Stimulated activated naive CD8-positive, alpha-beta T cell treated with anti-CD3 and anti-CD28 coated beads, Interleukin-15, Interleukin-2, amounts not matched to agents 100 U/mL and 50 U/mL, for 24 hours (primary cell): ENCODE results near the gene TMEM217.
A peak's percentile ranks its signal among the peaks of the same experiment; 100 is the strongest.
"Not testable (repeated sequence)": the region's sequence is repeated elsewhere in the genome, so short reads cannot be mapped to it uniquely, and the experiment has no call there.

Source experiments
- ATAC-seq: fragments of 150-1000 bp; cut with Tn5 transposase; one replicate; pipeline ENCODE4 v1.10.0; 2021
- DNase-seq: peaks from one replicate; pipeline ENCODE4 v3.0.0; 2021

The TMEM217 gene

DNA sequence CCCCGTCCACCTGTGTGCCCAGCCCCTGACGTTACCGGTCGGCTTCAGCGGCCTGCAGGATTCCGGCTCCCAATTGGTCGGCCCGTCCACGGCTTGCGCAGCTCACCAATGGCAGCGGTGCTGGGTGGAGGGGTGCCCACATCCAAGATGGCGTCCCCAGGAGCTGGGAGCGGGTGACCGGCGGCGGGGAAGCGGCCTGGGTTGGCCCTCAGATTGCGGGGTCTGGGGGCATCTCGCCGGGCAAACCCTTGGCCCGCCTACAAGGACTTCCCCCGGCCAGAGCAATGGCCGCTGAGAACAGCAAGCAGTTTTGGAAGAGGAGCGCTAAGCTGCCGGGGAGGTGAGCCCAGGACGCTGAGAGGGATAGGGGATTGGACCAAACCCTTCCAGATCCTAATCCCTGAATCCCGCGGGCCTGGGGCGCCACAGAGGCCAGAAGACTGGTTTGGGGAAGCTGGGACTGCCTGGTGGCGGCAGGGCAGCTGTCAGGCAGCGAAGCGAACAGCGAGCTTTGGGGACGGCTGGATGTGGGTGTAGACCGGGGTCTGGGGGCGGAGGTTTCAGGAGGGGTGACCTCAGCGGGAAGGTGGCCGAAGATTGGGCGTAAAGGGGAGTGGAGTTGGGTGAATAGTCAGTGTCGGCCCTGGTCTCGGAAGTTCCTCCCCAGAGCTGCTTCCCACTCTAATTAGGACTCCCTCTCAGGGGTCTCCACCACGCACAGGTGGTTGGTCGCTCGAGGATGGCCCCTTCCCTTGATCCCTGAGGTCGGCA lies at the start of gene TMEM217, which contains the start of gene TBC1D22B:
Gene TMEM217, minus strand, starts transcription at position 511 of the 771 bp plus-strand sequence. CDS start 39,114 bp downstream, outside the sequence.
Gene TBC1D22B, plus strand, starts transcription at position 139 of the 771 bp plus-strand sequence. Its CDS starts 146 bp downstream, at position 285.
- DNase-seq (peak; percentile 96), ATAC-seq (peak; percentile 100)

DNA sequence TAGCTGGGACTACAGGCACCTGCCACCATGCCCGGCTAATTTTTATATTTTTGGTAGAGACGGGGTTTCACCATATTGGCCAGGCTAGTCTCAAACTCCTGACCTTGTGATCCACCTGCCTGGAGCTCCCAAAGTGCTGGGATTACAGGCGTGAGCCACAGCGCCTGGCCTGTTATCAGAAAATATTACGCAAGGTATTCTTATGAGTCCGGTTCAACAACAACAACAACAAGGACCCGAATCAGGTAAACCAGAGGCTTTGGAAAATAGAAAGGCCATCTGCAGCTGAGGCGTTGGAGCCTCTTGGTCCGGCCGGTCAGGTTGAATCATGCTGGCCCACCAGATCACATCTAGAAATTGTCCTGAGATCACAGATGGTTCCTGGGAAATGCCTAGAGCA lies 49.5 kb upstream of the TMEM217 start:
- DNase-seq, ATAC-seq: not testable (repeated sequence)

DNA sequence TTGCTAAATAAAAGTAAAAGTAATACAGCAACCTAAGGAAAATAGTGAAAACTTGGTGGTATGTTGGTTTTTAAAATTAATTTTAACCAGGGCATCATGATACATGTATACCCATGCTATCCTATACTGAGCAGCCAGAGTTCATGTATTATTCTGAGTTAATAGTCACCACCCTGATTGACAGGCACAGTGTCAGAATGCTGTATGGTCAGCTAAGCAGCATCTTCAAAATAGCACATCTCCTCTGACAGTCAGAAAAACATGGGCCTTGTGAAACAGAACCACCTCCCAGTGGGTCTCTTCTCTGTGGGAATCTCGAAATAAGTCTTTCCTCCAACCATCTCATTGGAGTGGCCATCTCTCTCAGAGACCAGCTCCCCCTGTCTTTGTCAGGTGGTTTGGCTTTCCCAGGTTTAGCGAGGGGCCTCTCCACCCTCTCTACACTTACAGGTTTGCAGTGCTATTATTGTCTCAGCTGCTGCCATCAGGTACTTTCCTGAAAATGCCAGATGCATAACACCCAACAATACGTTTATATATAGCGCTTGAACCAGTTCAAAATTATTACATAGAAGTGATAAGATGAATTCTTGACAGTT lies 48.8 kb upstream of the TMEM217 start:
- DNase-seq (no peak), ATAC-seq (no peak)

DNA sequence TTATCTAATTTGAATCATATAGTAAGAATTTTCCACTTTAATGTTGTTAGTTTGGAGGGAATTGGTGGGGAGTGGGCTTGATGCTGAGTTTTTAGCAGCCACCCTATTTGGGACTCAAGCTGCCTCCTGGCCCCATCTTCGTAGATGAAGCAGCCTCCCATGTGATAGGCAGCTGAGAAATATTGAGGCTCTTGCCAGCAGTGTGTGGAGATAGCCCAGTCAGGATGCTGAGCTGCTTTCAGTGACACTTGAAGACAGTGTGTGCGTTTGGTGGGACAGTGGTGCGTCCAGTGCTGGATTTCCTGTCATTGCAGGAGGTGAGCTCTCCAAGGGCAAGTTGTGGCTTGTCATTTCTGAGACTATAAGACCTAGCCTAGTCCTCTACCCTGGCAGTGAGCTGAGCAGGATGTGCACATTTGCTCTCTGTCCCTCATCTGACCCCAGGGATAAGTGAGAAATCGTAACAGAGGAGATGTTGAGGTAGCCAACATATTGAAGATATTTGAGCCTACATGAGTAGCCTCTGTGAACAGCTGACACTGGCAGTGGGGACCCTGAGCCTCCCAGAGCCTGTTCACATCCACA lies 48.0 kb upstream of the TMEM217 start:
- DNase-seq = no peak
- no peak for ATAC-seq

DNA sequence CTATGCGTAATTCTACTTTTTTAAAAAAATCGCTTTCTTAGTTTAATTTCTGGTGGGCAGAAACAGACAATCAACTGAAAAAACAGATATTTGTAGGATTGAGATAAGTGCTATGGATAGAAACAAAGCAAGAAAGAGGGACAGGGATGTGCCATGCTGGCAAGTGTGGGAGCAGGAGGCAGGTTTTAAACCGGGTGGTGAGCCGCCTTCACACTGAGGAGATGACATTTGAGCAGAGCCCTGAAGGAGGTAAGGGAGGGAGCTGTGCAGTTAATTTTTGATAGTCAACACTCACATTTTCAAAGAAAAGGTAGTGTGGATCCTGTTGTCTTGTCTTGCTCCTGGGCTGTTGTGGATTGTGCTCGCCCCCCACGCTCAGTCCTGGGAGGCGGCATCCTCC lies 46.8 kb upstream of the TMEM217 start:
- DNase-seq (no peak), ATAC-seq (no peak)

DNA sequence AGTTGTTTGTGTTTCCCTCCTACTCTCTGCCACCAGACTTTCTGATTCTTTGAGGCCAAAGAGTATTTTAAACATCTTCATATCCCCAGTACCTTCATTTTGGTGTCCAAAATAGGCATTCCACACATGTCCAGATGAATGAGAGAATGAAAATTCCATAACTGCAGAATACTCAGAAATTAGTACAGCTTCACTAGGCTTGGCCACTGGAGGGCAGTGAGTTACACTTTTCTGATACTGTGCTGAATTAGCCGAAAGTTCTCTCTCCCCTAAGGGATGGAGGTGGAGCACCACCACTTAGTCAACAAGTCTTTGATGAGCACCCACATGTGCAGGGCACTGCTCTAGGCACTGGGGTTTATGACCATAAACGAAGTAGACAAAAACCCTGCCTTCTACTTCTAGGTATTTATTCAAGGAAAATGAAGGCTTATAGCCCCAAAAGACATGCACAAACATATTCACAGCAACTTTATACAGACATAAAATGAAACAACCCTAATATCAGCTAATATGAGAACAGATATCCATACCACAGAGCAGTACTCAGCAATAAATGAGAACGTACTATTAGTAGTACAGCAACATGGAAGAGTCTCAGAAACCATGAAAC lies 46.1 kb upstream of the TMEM217 start:
- peak; percentile 5 for DNase-seq
- ATAC-seq = peak; percentile 46

DNA sequence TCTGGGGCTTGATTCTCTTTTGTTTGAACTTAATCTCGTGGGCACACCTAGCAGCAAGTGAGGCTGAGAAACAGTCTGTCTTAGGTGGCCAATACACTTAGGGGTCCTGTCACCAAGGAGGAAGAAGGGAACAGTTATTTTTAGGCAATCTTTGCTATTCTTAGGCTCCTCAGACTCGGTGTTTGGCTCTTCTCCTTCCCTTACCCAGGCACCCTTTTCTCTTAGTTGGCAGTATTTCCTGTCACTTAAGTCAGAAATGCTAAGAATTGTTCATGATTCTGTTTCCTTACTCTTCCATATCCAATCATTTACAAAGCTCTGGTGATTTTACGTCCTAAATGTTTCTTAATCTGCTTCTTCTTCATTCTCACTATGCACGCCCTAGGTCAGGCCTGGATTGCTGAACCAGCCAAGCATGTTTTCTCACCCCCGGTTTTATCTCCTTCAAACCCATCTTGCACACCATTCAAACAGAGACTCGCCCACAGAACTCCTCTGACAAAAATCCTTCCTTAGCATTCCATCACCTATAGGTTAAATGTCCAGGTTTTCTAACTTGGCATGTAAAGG lies 45.2 kb upstream of the TMEM217 start:
- no peak for ATAC-seq
- DNase-seq = no peak

DNA sequence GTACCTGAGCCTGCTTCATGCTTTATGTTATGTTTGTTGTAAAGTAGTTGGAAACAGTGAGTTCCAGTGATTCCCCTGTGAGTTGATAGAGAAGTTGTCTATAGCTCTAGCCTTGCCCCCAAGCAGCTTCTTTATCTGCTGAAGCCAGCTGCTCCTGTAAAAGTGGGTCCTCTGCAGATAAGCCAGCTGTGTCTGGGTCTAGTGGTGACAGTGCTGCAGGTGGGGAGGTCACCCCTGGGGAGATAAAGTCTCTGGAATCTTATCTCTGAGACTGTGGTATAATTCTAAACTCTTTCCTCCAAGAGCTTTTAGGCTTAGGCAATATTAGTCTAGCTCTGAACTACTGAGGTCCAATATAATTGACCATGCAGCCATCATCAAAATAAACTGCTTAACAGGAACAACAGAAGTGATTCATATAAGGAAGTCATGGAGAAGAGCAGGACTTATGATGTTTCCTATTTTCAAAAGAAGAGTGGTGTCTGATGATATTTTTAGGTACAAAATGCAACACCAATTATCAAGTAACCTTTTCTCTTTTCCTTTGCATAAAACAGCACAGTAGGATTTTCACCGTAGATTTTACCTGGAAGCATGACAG lies 44.2 kb upstream of the TMEM217 start:
- ATAC-seq (no peak), DNase-seq (no peak)

DNA sequence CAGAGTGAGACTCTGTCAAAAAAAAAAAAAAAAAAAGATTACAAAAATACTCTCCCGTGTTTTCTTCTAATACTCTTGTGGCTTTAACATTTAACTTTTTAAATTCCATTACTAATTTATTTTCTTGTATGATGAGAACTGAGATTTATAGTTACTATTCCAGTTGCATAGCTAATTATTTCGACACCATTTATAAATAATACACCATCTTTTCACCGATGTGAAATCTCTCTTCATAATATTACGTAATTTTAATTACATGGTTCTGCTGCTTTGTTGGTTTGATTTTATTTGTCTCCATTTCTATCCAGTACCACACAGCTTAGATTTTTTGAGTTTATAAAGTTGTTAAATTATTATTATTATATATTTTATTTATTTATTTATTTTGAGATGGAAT lies 42.0 kb upstream of the TMEM217 start:
- ATAC-seq (no peak), DNase-seq (no peak)

DNA sequence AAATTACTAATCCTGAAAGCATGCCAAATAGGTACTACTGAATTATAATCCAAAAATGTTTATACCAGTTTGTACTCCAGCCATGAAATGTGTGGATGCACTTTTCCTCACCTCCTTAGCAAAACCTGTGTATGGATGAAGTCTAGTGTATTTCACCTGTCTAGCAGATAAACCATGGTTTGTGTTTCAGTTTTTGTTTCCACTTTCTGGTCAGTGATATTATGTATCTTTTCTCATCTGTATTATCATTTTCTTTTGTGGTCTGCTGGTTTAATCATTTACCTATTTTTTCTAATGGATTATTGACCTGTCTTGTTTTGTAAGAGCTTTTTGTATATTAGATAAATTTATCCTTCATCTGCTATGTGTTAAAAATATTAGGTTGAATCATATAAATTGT lies 41.0 kb upstream of the TMEM217 start:
- ATAC-seq (no peak), DNase-seq (no peak)

DNA sequence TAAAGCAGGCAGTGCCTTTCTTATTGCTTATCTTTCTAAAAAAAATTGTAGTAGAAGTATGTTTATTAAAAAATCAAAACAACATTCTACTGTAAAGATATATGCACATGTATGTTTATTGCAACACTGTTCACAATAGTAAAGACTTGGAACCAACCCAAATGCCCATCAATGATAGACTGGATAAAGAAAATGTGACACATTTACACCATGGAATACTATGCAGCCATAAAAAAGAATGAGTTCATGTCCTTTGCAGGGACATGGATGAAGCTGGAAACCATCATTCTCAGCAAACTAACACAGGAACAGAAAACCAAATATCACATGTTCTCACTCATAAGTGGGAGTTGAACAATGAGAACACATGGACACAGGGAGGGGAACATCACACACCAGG lies 39.7 kb upstream of the TMEM217 start:
- DNase-seq, ATAC-seq: not testable (repeated sequence)

DNA sequence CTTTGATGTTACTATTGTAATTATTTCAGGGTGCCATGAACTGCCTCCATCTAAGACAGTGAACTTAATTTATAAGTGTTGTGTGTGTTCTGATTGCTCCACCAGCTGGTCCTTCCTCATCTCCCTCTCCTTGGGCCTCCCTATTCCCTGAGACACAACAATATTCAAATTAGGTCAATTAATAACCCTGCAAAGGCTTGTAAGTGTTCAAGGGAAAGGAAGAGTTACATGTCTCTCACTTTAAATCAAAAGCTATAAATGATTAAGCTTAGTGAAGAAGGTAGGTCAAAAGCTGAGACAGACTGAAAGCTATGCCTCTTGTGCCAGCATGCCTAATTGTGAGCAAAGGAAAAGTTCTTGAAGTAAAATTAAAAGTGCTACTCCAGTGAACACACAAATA lies 35.5 kb upstream of the TMEM217 start:
- no peak for DNase-seq
- ATAC-seq = no peak

DNA sequence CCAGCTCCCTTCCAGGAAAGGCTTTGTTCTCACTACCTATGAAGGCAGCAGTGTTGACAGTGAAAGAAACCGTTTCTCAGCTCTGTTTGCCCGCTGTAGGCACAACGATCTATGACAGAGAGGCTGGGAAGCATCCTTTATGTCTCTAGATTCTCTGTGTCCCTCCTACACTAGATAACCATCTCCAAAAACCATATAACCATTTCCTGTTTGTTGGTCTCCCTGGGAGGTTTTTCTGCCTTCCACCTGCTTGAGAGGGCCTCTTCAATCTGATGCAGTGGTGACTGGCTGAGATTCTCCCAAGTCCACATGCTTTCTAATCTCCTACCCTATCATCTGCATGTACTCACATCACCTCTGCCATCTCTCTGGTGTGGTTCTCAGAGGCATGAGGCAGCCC lies 32.0 kb upstream of the TMEM217 start:
- ATAC-seq (peak; percentile 79), DNase-seq (peak; percentile 14)

DNA sequence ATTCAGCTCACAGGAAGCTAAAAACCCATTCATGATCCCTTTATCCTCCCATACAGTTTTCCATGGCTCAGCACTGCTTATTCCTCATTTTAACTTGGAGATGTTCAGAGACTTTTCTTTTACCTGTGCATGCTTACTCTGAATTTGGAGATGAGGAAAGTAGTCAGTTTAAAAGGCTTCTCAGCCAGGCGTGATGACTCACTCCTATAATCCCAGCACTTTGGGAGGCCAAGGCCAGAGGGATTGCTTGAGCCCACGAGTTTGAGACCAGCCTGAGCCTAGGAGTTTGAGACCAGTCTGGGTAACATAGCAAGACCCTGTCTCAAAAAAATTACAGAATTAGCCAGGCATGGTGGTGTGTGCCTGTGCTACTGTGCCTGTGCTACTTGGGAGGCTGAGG lies 30.3 kb upstream of the TMEM217 start:
- no peak for ATAC-seq

DNA sequence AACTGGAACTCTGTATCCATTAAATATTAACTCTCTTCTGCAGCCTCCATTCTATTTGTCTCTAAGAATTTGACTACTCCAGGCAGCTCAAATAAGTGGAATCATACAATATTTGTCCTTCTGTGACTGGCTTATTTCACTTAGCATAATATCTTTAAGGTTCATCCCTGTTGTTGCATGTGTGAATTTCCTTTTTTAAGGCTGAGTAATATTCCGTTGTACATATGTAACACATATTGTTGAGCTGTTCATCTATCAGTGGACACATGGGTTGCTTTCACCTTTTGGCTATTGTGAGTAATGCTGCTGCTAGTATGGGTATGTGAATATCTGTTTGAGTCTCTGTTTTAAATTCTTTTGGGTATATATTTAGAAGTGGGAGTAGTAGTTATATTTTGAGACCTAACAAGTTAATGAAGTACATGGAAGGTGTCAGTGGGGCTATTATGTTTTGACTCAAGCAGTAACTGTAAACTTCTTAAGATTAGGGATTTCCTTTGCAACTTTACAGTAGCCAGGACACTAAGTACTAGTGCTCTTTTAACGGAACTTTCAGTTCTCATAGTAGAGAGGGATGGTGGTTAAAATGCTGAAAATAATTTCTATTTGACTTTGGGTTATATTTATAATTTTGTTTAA lies 29.7 kb upstream of the TMEM217 start:
- ATAC-seq (no peak), DNase-seq (no peak)

More for the DNA sequence above, 30.3 kb upstream of the TMEM217 start:
- DNase-seq = no peak

DNA sequence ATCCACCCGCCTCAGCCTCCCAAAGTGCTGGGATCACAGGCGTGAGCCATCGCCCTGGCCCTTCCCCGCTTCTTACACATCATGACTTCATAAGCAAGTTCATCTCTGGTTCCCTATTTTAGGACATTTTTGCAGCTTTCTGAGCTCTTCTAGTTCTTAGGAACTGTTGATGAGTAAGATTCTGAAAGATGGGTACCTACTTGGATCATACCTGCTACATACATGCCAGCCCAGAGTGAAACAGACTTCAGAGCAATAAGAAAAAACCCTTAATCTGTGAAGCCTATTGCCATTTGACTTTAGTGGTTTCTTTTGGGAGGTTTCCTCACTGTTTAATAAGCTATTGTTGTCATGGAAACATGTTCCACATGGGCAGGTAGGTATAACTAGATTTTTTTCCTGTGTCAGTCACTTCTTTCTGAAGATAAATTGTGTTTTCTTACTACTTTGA lies 27.9 kb upstream of the TMEM217 start:
- peak; percentile 55 for ATAC-seq
- no peak for DNase-seq

DNA sequence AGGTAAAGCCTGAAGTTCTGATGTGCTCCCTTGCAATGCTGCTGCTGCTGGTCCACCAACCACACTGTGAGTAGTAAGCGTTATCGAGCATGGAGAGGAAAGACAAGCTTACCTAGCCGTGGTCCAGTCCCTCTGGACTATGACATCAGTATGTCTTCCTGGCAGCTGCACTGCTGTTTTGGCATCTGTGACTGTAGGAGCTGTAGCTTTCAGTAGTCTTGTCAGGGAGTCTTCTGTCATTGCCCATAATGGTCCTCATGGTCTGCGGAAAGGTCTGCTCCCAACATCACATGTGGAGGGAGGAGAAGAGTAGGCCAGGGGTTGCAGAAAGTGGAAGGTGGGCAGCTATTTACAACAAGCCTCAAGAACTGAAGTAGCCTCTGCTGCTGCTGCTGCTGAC lies 26.8 kb upstream of the TMEM217 start:
- DNase-seq (no peak), ATAC-seq (no peak)

DNA sequence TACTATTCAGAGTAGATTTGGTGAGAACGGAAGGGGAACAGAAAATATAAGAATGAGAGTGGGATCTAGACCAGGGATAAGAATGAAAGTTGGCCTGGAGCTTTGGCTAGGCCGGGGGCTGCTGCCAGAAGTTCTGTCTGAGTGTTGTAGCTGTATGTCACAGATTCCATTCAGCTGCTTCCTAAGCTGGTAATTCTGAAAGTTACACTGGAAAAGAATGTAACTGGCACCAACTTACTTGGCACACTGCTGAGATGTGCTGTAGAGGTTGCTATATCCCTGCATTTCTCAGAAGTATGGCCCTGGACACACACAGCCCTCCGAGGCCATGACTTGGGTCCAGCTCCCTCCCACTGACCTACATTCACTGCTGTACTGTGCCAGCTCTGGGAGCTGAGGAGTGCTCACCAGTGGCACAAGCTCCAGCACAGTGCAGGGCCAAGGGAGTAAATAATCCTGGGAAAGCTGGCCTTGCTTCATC lies 25.8 kb upstream of the TMEM217 start:
- DNase-seq (no peak), ATAC-seq (no peak)

DNA sequence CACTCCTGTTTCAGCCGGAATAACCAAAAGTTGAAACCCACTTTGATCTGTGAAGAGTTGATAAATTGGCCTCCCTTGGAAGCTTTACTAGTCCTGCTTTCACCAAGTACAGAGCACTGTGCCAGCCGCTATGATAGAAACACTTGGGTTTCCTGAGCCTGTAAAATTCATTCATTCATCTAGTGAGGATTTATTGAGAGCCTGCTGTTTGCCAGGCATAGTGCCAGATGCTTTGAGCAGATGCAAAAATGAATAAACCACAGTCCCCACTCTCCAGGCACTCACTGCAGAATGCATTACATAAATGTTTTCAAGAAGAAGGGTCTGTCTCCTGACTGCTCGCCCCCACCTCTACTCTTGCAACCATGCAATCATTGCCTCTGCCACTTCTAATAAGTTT lies 25.3 kb upstream of the TMEM217 start:
- no peak for ATAC-seq
- DNase-seq = no peak

DNA sequence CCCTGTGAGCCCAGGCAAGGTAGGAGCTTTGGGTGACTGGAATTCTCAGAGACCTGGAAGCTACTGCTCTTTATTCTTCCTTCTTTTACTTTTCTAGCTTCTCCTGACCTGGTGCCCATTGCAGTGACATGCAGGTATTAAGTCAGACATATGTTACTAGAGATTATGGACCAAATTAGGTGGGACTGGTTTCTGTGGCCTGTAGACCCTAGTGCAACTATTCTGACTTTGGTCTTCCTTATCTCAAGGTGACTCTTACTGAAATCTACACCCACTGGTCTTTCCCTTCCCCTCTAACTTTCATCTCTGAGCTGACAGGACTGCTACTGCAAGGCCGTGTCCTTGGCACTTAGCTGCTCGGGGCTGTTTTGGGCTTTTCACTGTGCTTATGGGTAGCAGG lies 24.4 kb upstream of the TMEM217 start:
- ATAC-seq = no peak
- DNase-seq = no peak

DNA sequence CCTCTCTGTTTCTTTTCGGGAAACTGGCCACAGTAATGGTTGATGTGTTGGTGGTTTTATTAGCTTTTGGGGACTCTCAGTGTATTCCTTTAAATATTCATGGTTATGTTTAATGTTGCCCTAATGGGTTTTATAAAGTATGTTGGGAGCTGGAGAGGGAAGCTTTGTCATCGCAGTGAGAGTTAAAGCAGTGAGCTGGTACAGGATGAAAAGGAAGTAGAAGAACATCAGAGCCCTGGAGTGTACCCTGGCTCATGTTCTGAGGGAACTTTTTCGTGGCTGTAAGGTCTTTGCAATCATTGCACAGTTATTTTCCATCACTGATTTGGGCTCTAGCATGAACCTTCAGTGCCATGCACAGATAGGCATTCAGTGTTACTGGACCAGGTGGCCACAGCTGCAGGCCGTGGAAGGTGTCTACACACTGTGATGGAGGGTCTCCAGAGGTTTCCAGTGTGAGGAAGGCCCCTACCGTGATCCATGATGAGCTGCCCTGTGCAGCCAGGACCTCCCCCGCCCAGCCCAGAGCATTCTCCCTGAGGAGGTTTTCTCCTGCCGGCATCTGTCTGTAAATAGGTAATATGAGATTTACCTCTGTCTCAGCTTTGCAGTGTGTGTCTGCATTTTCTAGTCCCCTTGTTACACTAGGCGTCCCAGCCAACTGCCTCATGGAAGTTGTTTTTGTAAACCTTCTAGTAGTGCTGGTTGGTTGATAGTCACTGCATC lies 22.4 kb upstream of the TMEM217 start:
- DNase-seq (no peak), ATAC-seq (no peak)
